ENCODE measurements around the gene IGSF21.

GRCh38 chr1:18348354-18348753 lies 240.8 kb downstream of the IGSF21 start:
- TF ChIP-seq POLR2AphosphoS5 (IDR thresholded peaks at IDR 0.05; ENCODE audit: low read depth, low read length) (no peak), TAF1 (IDR thresholded peaks at IDR 0.05; ENCODE audit: low read depth, low read length) (no peak), POLR2A (IDR thresholded peaks at IDR 0.05; ENCODE audit: low read depth, low read length) (no peak), POU2F2 (IDR thresholded peaks at IDR 0.05; ENCODE audit: low read depth, low read length) (no peak), SPI1 (IDR thresholded peaks at IDR 0.05; ENCODE audit: low read depth, low read length) (no peak)

Data from GM12891 (cell line).